ENCODE data around the gene GRK5.
A peak's percentile ranks its signal among the peaks of the same experiment; 100 is the strongest.

The GRK5 gene

DNA sequence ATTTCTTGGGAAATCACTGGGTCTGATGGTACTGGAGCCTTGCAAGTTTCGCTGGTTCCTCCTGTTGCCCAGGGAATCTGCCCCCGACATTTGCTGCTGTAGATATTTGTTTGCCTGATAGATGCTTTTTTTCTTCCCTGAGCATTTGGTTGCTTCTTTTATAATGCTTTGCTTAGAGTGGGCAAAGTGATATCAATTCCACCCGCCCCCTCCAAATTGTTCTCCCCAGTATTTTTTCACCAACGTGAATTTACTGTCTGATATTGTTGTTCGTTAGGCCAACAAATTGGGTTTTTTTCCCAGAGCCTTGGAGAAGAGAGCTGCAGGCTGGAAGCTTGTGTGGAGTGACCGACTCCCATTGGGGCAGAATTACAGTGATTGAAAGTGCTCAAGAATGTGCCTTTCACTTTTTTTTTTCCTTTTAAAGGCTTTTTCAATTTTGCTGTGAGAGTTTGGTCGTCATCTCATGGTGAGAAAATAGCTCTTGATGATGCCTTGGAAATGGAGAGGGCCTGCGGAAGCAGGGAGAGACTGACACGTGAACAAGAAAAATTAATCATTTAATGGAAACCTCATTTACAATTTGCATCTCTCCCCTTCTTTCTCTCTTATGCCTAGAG, 2.5 kb downstream of the GRK5 start:
- peak overlapping the region; percentile 93 for H3K4me3 ChIP-seq (ENCODE audit: low read length)
- no peaks in the 10 kb centered on the region; the same call in 1 of the 2 replicates for H3K79me2 ChIP-seq (ENCODE audit: control insufficient read depth, low read length)
- H3K27ac ChIP-seq (ENCODE audit: low read depth, low read length) = no peak overlapping the region

DNA sequence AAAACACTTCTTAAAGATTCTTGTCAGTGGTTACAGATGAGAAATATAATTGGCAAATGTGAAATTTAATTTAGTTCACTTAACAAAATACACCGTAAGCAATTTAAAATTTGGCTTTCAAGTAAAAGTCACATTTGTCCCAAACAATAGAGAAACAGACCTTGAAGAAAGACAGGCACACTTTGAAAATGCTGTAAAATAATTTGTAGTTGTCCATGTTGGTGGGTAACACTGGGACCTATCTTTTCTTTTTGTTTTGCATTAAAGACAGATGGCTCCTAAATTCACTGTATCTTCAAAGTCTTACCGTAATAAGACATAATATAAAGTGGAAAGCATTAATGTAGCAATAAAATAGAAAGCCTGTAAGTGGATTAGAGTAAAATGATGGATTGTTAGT, 3.3 kb downstream of the GRK5 start:
- peaks cover 36% of the 10 kb centered on the region for H3K4me1 ChIP-seq (ENCODE audit: control insufficient read depth, low read length)

More for the DNA sequence above, 2.5 kb downstream of the GRK5 start:
- Histone ChIP-seq H3K9me3 (ENCODE audit: control insufficient read depth, insufficient read depth, low read length) (no peaks in the 10 kb centered on the region), H4K20me1 (ENCODE audit: control insufficient read depth, insufficient read depth, low read depth, low read length) (peaks cover 4% of the 10 kb centered on the region; the same call in 1 of the 2 replicates), H3F3A (ENCODE audit: control insufficient read depth, insufficient read depth) (peaks cover 10% of the 10 kb centered on the region), H3K9me2 (replicated peaks; ENCODE audit: control insufficient read depth, low read length) (no peaks in the 10 kb centered on the region), H3K27me3 (ENCODE audit: control insufficient read depth, low read length) (peaks cover 6% of the 10 kb centered on the region; the same call in 1 of the 2 replicates), H3K4me1 (ENCODE audit: control insufficient read depth, low read length) (peaks cover 36% of the 10 kb centered on the region), H3K4me2 (ENCODE audit: low read length) (peak overlapping the region; percentile 91), H3K36me3 (ENCODE audit: control insufficient read depth, low read length) (no peaks in the 10 kb centered on the region)
- TF ChIP-seq, protein P1, sequence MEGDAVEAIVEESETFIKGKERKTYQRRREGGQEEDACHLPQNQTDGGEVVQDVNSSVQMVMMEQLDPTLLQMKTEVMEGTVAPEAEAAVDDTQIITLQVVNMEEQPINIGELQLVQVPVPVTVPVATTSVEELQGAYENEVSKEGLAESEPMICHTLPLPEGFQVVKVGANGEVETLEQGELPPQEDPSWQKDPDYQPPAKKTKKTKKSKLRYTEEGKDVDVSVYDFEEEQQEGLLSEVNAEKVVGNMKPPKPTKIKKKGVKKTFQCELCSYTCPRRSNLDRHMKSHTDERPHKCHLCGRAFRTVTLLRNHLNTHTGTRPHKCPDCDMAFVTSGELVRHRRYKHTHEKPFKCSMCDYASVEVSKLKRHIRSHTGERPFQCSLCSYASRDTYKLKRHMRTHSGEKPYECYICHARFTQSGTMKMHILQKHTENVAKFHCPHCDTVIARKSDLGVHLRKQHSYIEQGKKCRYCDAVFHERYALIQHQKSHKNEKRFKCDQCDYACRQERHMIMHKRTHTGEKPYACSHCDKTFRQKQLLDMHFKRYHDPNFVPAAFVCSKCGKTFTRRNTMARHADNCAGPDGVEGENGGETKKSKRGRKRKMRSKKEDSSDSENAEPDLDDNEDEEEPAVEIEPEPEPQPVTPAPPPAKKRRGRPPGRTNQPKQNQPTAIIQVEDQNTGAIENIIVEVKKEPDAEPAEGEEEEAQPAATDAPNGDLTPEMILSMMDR (IDR thresholded peaks at IDR 0.05; ENCODE audit: low read depth, low read length, poor library complexity, severe bottlenecking) = no peak
- no peak for TF ChIP-seq EZH2phosphoT487 (IDR thresholded peaks at IDR 0.05; ENCODE audit: borderline replicate concordance, low read length)

DNA sequence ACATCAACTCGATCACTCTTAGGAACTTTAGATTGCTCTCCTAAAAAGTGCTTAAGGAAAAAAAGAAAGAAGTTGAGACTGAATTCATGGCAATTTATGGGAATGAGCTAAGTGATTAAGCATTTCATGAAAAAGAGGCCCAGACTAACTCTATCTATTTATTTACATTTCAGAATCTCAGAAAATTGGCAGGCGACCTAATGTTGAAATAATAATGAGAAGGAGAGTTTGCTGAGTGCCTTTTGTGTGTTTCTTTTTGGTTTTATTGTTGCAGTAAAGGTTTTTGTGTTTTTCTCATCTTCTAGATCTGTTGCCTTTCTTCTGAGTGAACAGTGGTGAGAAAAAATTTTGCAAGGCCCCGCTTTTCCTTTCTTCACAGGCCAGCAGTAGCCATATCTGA, 3.8 kb downstream of the GRK5 start:
- Histone ChIP-seq H3K9me2 (replicated peaks; ENCODE audit: control insufficient read depth, low read length) (no peaks in the 10 kb centered on the region), H4K20me1 (ENCODE audit: control insufficient read depth, insufficient read depth, low read depth, low read length) (peaks cover 4% of the 10 kb centered on the region; the same call in 1 of the 2 replicates), H3K79me2 (ENCODE audit: control insufficient read depth, low read length) (no peaks in the 10 kb centered on the region; the same call in 1 of the 2 replicates), H3K9me3 (ENCODE audit: control insufficient read depth, insufficient read depth, low read length) (no peaks in the 10 kb centered on the region), H3K27ac (ENCODE audit: low read depth, low read length) (no peak overlapping the region), H3F3A (ENCODE audit: control insufficient read depth, insufficient read depth) (peaks cover 10% of the 10 kb centered on the region), H3K4me2 (ENCODE audit: low read length) (no peak overlapping the region), H3K4me1 (ENCODE audit: control insufficient read depth, low read length) (peaks cover 32% of the 10 kb centered on the region), H3K36me3 (ENCODE audit: control insufficient read depth, low read length) (no peaks in the 10 kb centered on the region), H3K4me3 (ENCODE audit: low read length) (no peak overlapping the region), H3K27me3 (ENCODE audit: control insufficient read depth, low read length) (peaks cover 6% of the 10 kb centered on the region; the same call in 1 of the 2 replicates)
- TF ChIP-seq, protein P1 (IDR thresholded peaks at IDR 0.05; ENCODE audit: low read depth, low read length, poor library complexity, severe bottlenecking) = no peak
- no peak for TF ChIP-seq EZH2phosphoT487 (IDR thresholded peaks at IDR 0.05; ENCODE audit: borderline replicate concordance, low read length)

More for the DNA sequence above, 3.3 kb downstream of the GRK5 start:
- H3K9me3 ChIP-seq (ENCODE audit: control insufficient read depth, insufficient read depth, low read length) = no peaks in the 10 kb centered on the region
- no peaks in the 10 kb centered on the region for H3K36me3 ChIP-seq (ENCODE audit: control insufficient read depth, low read length)
- peaks cover 10% of the 10 kb centered on the region for H3F3A ChIP-seq (ENCODE audit: control insufficient read depth, insufficient read depth)
- H3K27ac ChIP-seq (ENCODE audit: low read depth, low read length) = no peak overlapping the region
- peaks cover 6% of the 10 kb centered on the region; the same call in 1 of the 2 replicates for H3K27me3 ChIP-seq (ENCODE audit: control insufficient read depth, low read length)
- TF ChIP-seq, protein P1 (IDR thresholded peaks at IDR 0.05; ENCODE audit: low read depth, low read length, poor library complexity, severe bottlenecking) = no peak
- TF ChIP-seq EZH2phosphoT487 (IDR thresholded peaks at IDR 0.05; ENCODE audit: borderline replicate concordance, low read length) = no peak
- no peaks in the 10 kb centered on the region for H3K9me2 ChIP-seq (replicated peaks; ENCODE audit: control insufficient read depth, low read length)
- H3K4me3 ChIP-seq (ENCODE audit: low read length) = no peak overlapping the region
- H4K20me1 ChIP-seq (ENCODE audit: control insufficient read depth, insufficient read depth, low read depth, low read length) = peaks cover 4% of the 10 kb centered on the region; the same call in 1 of the 2 replicates
- H3K79me2 ChIP-seq (ENCODE audit: control insufficient read depth, low read length) = no peaks in the 10 kb centered on the region; the same call in 1 of the 2 replicates
- H3K4me2 ChIP-seq (ENCODE audit: low read length) = no peak overlapping the region
